Fibroblast of mammary gland (primary cell): Measurements from ENCODE around the gene MYH1.

Experiments used
- DNase-seq: peaks from one replicate; pipeline ENCODE4 v3.0.0-alpha.2; 2010; ENCODE audit warnings: low read depth
- H3K4me3 ChIP-seq: 2 replicates; pipeline ENCODE4 v1.5.1; 2011; ENCODE audit warnings: low read depth, mild to moderate bottlenecking, low read length, moderate library complexity; ENCODE audit not compliant: control insufficient read depth
- TF ChIP-seq, protein P1 (sequence below): conservative IDR thresholded peaks from 2 replicates; pipeline ENCODE4 v1.5.1; 2011; ENCODE audit warnings: low read depth, low read length, inconsistent platforms; ENCODE audit not compliant: control insufficient read depth, insufficient read depth

Gene MYH1

DNA sequence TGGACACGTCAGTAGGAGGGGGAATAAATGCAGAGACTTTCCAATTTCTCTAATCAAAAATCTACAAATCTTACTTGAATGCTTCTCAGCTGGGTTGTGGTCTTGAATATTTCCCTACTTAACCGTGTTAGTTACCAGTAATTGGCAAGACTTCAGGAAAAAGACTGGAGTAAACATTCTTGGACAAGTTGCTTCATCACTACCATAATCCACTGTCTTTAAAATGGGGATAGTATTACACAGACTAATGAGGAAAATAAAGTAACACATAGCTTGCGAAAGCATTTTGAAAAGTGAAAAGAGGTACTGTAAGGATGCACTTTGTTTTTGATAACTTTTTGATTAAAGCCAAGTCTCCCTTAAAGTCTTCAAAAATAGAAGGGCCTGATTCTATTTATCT lies 18.4 kb downstream of the MYH1 start:
- DNase-seq = peak; percentile 8
- TF ChIP-seq, protein P1, sequence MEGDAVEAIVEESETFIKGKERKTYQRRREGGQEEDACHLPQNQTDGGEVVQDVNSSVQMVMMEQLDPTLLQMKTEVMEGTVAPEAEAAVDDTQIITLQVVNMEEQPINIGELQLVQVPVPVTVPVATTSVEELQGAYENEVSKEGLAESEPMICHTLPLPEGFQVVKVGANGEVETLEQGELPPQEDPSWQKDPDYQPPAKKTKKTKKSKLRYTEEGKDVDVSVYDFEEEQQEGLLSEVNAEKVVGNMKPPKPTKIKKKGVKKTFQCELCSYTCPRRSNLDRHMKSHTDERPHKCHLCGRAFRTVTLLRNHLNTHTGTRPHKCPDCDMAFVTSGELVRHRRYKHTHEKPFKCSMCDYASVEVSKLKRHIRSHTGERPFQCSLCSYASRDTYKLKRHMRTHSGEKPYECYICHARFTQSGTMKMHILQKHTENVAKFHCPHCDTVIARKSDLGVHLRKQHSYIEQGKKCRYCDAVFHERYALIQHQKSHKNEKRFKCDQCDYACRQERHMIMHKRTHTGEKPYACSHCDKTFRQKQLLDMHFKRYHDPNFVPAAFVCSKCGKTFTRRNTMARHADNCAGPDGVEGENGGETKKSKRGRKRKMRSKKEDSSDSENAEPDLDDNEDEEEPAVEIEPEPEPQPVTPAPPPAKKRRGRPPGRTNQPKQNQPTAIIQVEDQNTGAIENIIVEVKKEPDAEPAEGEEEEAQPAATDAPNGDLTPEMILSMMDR = no peak
- H3K4me3 ChIP-seq = no peak overlapping the region

- TF ChIP-seq, protein P1 = no peak
- no peak for DNase-seq
- H3K4me3 ChIP-seq = no peak overlapping the region
Observed at GRCh38 chr17:10492004-10492403, 26.3 kb downstream of the MYH1 start.

DNA sequence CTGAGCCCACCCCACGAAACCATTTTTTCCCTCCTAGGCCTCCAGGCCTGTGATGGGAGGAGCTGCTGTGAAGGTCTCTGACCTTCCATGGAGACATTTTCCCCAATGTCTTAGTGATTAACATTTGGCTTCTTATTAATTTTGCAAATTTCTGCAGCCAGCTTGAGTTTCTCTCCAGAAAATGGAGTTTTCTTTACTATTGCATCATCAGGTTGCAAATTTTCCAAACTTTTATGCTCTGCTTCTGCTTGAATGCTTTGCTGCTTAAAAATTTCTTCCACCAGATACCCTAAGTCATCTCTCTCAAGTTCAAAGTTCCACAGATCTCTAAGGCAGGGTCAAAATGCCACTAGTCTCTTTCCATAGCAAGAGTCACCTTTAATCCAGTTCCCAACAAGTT lies 36.1 kb downstream of the MYH1 start:
- DNase-seq = no peak
- TF ChIP-seq, protein P1 = no peak
- H3K4me3 ChIP-seq = no peak overlapping the region

- DNase-seq = no peak
- no peak overlapping the region for H3K4me3 ChIP-seq
- TF ChIP-seq, protein P1 = no peak
Observed at GRCh38 chr17:10477701-10478100, 40.6 kb downstream of the MYH1 start.

DNA sequence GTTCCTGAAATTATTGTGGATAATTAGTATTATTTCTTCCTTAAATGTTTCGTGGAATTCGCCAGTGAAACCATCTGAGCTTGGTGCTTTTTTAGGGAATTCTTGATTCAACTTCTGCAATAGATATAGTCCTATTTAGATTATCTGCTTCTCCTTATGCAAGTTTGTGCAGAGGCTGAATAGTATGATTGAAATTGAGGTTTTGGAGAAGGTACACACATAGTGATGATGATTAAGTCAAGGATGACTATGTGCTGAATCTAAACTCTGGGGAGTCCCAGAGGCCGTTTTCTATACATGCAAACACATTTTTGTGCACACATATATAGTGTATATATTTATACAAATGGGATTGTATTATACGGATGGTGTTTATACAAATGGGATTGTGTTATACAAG lies 43.8 kb downstream of the MYH1 start:
- no peak overlapping the region for H3K4me3 ChIP-seq
- TF ChIP-seq, protein P1 = no peak
- DNase-seq = peak; percentile 58

- peak; percentile 75 for DNase-seq
- TF ChIP-seq, protein P1 = no peak
- H3K4me3 ChIP-seq = no peak overlapping the region
Observed at GRCh38 chr17:10471858-10472257, 46.5 kb downstream of the MYH1 start.

DNA sequence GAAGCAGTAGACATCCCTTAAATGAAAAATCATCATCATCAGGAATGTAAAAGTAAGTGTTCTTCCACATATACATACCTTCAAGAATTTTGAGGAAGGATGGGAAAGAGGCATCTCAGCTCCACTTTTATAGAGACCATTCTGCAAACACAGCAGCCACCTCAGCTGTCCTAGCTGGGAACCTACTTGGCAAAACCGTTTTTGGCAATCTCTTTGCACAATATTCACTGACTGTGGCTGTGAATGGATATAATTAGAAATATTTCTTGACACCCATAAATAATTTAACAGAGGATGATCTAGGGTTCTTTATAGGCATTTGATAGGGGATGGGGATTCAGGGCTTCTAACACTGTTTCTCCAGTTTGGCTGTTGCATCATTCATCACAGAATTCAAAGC lies 48.9 kb downstream of the MYH1 start, which contains the start of gene MYH4:
TSS of gene MYH4 (minus strand) at position 101 of the 400 bp plus-strand sequence. CDS start 2,814 bp downstream, outside the sequence.
- TF ChIP-seq, protein P1 = no peak
- no peak for DNase-seq

More for the DNA sequence above, 48.9 kb downstream of the MYH1 start, which contains the start of gene MYH4:
- no peak within 1 kb of the TSS for H3K4me3 ChIP-seq
